NOMO-1 treated with dmso at 0.1 percent for 144 hours (cell line): ENCODE data around the gene CDC42BPB.

ENCODE experiments used
- DNase-seq: peaks from one replicate; lab custom pipeline; 2025; ENCODE audit not compliant: unreplicated experiment; lab: John Stamatoyannopoulos, UW

The CDC42BPB gene

DNA sequence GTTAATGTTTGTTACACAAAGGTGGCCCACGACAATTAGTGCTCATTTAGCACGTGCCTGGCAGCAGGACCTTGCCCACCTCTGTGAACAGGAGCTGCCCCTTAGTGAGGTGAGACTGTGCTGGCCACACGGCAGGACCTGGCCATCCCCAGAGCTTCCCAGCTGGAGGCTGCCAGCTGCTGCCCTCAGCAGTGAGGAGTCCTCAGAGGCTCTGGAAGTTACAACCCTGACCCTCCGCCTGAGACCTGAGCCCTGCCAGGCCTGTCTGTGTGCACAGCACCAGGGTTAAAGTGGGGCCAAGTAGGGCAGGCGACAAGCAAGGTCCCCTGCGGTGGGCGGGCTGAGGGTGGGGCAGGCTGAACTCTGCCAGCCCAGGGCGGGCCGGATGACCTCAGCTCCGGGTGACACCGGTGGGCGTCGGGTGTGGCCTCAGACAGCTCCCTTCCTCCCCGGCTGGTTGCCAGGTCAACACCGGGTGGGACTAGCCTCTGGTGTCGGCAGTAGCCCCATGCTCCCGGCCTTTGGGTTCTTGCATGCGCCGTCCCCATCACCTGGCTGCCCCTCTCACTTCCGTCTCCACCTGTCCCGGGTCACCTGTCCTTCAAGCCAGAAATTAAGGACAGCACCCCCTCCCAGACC lies 17.5 kb upstream of the CDC42BPB start:
- DNase-seq = no peak

- DNase-seq = no peak
Measured at GRCh38 chr14:103073876-103074728, 16.8 kb upstream of the CDC42BPB start.

DNA sequence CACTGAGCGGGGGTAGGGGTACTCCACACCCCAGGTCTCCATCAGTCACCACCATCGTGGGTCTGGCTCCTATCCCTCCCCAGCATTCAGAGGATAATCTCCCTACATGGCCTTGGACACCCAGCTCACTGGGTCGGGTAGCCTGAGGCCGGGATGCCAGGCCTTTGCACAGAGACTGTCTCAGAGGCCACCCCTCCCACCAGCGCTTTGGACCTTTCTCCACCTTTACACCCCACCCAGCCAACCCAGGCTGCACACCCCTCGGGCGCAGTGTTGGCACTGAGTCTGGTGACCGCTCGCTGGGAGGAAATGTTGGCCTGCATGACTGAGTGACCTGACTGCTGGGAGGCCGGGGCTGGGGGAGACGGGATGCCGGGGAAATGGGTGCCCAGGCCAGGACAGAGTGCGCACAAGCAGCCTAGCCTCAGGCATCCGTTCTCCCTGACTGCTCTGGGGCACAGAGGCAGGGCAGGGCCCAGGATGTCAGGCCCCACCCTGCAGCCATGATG lies 16.1 kb upstream of the CDC42BPB start:
- DNase-seq = no peak

DNA sequence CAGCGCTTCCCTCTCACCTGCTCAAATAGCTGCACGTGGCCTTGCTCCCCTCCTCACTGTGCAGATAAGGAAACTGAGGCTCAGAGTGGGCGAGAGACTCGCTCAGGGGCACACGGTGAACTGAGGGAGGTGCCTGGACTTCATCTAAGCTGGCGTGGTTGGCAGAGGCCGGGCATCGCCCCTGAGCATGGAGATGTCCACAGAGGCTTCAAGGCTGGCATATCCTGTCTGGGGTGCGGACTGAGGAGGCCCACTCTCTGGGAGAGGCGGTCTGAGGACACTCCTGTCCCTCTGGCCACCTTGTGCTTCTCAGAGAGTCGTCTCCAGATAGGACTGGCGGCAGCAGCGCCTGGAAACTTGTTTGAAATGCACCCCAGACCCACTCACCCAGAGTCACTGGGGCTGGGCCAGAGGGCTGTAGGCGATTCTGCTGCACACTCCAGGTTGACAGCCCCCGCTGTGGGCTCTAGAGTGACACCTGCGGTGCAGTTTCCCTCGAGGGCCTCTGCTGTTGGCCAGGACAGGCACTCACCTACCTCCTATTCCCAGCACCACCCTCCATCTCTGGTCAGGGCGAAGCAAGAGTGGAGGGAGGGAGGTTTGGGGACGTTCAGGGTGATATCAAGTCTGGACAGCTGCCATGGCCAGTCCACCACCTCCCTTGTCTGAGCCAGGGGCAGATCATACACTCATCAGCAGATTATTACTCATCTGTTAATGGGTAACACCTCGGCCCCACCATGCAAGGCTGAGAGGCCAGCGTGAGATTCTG lies 15.4 kb upstream of the CDC42BPB start:
- DNase-seq = no peak

GRCh38 chr14:103071544-103072251 lies 14.3 kb upstream of the CDC42BPB start:
- no peak for DNase-seq

DNA sequence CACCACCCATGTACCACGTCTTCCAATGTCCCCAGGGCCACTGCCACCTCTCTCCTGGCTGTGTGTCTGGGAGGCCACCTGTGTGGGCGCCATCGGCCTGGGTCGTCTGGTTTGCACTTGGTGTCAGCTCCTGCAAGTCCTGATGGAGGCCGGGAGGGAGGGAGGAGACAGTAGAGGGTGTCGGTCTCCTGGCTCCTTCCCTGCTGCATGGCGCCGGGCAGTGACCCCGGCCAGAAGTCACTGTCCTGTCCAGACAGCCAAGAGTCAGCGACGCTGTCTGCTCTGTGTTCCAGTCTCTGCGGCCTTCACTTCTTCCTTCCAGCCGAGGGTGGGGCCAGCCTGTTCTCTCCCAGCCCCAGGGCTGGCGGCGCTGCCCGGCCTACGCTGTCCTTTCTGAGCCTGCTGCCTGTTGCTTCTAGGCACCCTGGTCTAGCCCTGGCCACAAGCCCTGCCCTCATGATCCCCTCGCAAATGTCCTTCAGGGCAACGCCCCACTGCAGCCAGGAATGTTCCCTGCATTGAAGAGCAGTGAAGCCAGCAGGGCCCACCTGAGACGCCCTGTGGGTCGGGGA lies 13.7 kb upstream of the CDC42BPB start:
- DNase-seq = no peak

GRCh38 chr14:103070263-103070885 lies 13.0 kb upstream of the CDC42BPB start:
- DNase-seq = no peak

- no peak for DNase-seq
Measured at GRCh38 chr14:103068351-103069073, 11.2 kb upstream of the CDC42BPB start.

- no peak for DNase-seq
Measured at GRCh38 chr14:103067231-103067954, 10.0 kb upstream of the CDC42BPB start.

- DNase-seq = no peak
Measured at GRCh38 chr14:103066399-103066798, 9.1 kb upstream of the CDC42BPB start.

- DNase-seq = no peak
Measured at GRCh38 chr14:103065861-103066260, 8.5 kb upstream of the CDC42BPB start.

GRCh38 chr14:103064978-103065377 lies 7.6 kb upstream of the CDC42BPB start:
- no peak for DNase-seq

GRCh38 chr14:103064436-103064835 lies 7.1 kb upstream of the CDC42BPB start:
- DNase-seq = no peak

- DNase-seq = no peak
Measured at GRCh38 chr14:103061482-103061976, 4.2 kb upstream of the CDC42BPB start.

DNA sequence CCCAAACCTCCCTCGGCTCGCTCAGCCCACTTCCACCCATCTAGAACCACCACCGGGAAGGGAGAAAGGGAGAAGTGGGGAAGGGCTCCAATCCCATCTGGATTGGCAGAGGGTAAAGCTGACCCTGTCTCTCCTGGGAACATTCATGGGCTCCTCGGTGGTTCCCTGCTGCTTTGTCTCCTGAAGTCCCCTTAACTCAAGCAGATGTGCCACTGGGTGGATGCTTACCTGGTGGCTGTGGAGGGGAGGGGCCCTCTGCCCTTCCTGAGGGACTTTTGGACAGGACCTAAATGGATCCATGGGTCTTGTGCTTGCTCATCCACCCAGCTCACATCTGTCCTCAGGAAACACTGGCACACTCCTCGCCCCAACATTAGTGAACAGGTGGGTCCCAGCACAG lies 2.2 kb upstream of the CDC42BPB start:
- DNase-seq = no peak

GRCh38 chr14:103058164-103059055 lies 1.1 kb upstream of the CDC42BPB start:
- no peak for DNase-seq

DNA sequence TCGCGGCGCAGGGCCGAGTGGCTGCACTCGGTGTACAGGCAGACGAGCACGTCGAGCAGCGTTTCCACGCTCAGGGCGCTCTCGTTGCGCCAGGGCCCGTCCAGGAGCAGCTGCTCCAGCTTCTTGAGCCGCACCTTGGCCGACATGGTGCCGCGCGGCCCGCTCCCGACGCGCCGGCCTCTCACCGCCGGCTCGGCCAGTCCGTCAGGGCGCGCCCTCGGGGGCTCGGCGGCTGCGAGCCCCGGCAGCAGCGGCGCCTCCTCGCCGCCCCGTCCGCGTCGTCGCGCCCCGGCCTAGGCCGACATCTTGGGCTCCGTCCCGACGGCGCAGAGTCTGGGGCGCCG lies 349 bp downstream of the CDC42BPB start:
- DNase-seq = no peak
